HCT116 (cell line): ENCODE measurements around the gene OXTR. TPM values are rescaled to one million over a fixed set of nuclear protein-coding genes. Genes with fewer than 3 reads are reported as not detected.

Experiments
- ATAC-seq: fragments of 200-7000 bp; cut with Tn5 transposase; 2 replicates; pipeline ENCODE4 v1.9.1; 2020; ENCODE audit warnings: mild to moderate bottlenecking, moderate library complexity
- BruUV-seq: library from RNA; stranded (reverse); fragments of 400-500 nt; replicated peaks from 2 replicates; lab custom pipeline; 2021; lab: Mats Ljungman, UMichigan
- CTCF ChIA-PET: fragments of 300-600 bp; sonication (Branson Sonifier 250); formaldehyde crosslinking; loops from one replicate; lab custom pipeline; 2021; ENCODE audit warnings: antibody characterized with exemption; lab: Charles Lee
- POLR2A ChIA-PET: fragments of 300-600, 350-600 bp; sonication (Branson Sonifier 250); formaldehyde crosslinking; loops from one replicate; lab custom pipeline; 2021; ENCODE audit warnings: antibody characterized with exemption; lab: Charles Lee
- RAD21 ChIA-PET, 2 experiments: fragments of 300-600 bp; sonication (Branson Sonifier 250); formaldehyde crosslinking; loops; one replicate each; lab custom pipeline; 2023; ENCODE audit warnings: low total read pairs in 2 of 2; ENCODE audit not compliant: uncharacterized antibody in 2 of 2, unreplicated experiment in 2 of 2, low non-redundant PET in 1 of 2; lab: Charles Lee
- DNase-seq: peaks from one replicate; pipeline ENCODE4 v3.0.0-alpha.2; 2010; ENCODE audit warnings: low read depth, low spot score
- H2AFZ ChIP-seq: fragments of 200-600 bp; shearing (Covaris generic), sonication (generic); 2 replicates; pipeline ENCODE4 v1.6.1; 2017; ENCODE audit warnings: low read depth, mixed run types, mixed read lengths, antibody characterized with exemption, low read length; ENCODE audit not compliant: poor library complexity, severe bottlenecking
- H3K27ac ChIP-seq: 2 replicates; pipeline ENCODE4 v1.5.1; 2012; ENCODE audit warnings: low read depth, low read length
- H3K27me3 ChIP-seq: fragments of 200-600 bp; sonication (generic); 2 replicates; pipeline ENCODE4 v1.6.1; 2016; ENCODE audit warnings: mixed run types, low read length, mixed read lengths; ENCODE audit not compliant: insufficient read depth
- H3K36me3 ChIP-seq, 2 experiments: fragments of 200-500 bp in 1 of 2; fragments of 200-600 bp in 1 of 2; sonication (Bioruptor generic) in 1 of 2; sonication (generic) in 1 of 2; 2 replicates each; pipeline versions ENCODE4 v1.5.1 to v1.6.1; 2014 to 2016; ENCODE audit warnings: low read length in 2 of 2, inconsistent platforms in 1 of 2, mixed read lengths in 1 of 2, mixed run types in 1 of 2; ENCODE audit not compliant: insufficient read depth in 2 of 2, control insufficient read depth in 1 of 2
- H3K4me1 ChIP-seq, 2 experiments: fragments of 200-600 bp in 1 of 2; sonication (generic) in 1 of 2; 2 replicates each; pipeline versions ENCODE4 v1.5.1 to v1.6.1; 2012 to 2017; ENCODE audit warnings: low read length in 2 of 2, inconsistent platforms in 1 of 2, mild to moderate bottlenecking in 1 of 2, mixed read lengths in 1 of 2, mixed run types in 1 of 2, moderate library complexity in 1 of 2; ENCODE audit not compliant: insufficient read depth in 2 of 2, control insufficient read depth in 1 of 2
- H3K4me2 ChIP-seq: fragments of 200-600 bp; sonication (generic); 2 replicates; pipeline ENCODE4 v1.6.1; 2017; ENCODE audit warnings: mixed run types, low read length, mixed read lengths
- H3K4me3 ChIP-seq, 2 experiments: fragments of 200-600 bp in 1 of 2; sonication (generic) in 1 of 2; replicated peaks in 1 of 2; 2 replicates each; pipeline ENCODE4 v1.5.1; 2011 to 2016; ENCODE audit warnings: low read length in 2 of 2, control low read depth in 1 of 2, low read depth in 1 of 2, mild to moderate bottlenecking in 1 of 2, mixed read lengths in 1 of 2, mixed run types in 1 of 2
- H3K79me2 ChIP-seq: fragments of 200-600 bp; sonication (generic); 2 replicates; pipeline ENCODE4 v1.6.1; 2017; ENCODE audit warnings: mild to moderate bottlenecking, mixed run types, low read length, moderate library complexity, mixed read lengths; ENCODE audit not compliant: insufficient read depth
- H3K9ac ChIP-seq: fragments of 200-600 bp; sonication (generic); 2 replicates; pipeline ENCODE4 v1.6.1; 2016; ENCODE audit warnings: low read length, mixed read lengths
- H3K9me2 ChIP-seq: fragments of 200-600 bp; sonication (generic), shearing (Covaris generic); 2 replicates; pipeline ENCODE4 v1.6.1; 2017; ENCODE audit warnings: mixed run types, mild to moderate bottlenecking, moderate library complexity; ENCODE audit not compliant: insufficient read depth
- H3K9me3 ChIP-seq, 2 experiments: fragments of 200-500 bp in 1 of 2; fragments of 200-600 bp in 1 of 2; sonication (Bioruptor generic) in 1 of 2; sonication (generic) in 1 of 2; 2 replicates each; pipeline ENCODE4 v1.6.1; 2014 to 2017; ENCODE audit warnings: low read length in 2 of 2, mixed read lengths in 2 of 2, inconsistent platforms in 1 of 2, low read depth in 1 of 2, mild to moderate bottlenecking in 1 of 2, mixed run types in 1 of 2, moderate library complexity in 1 of 2; ENCODE audit not compliant: control insufficient read depth in 1 of 2, insufficient read depth in 1 of 2
- H4K20me1 ChIP-seq: fragments of 200-600 bp; sonication (generic), shearing (Covaris generic); 2 replicates; pipeline ENCODE4 v1.6.1; 2017; ENCODE audit warnings: mixed run types, mild to moderate bottlenecking, moderate library complexity; ENCODE audit not compliant: insufficient read depth
- CEBPB ChIP-seq: IDR thresholded peaks from 2 replicates; pipeline ENCODE4 v1.6.1; 2012; ENCODE audit warnings: low read depth
- CTCF ChIP-seq, 3 experiments: fragments of 200-600 bp in 1 of 3; sonication (generic) in 1 of 3; IDR thresholded peaks in 2 of 3; conservative IDR thresholded peaks in 1 of 3; 2 replicates each; pipeline ENCODE4 v1.5.1; 2012 to 2017; ENCODE audit warnings: low read depth in 2 of 3, low read length in 2 of 3, antibody characterized with exemption in 1 of 3, borderline replicate concordance in 1 of 3, control low read depth in 1 of 3, mild to moderate bottlenecking in 1 of 3, mixed read lengths in 1 of 3, mixed run types in 1 of 3, moderate library complexity in 1 of 3; ENCODE audit not compliant: insufficient read depth in 1 of 3
- EGR1 ChIP-seq: IDR thresholded peaks from 2 replicates; pipeline ENCODE4 v1.6.1; 2012; ENCODE audit warnings: low read depth
- EZH2 ChIP-seq: fragments of 200-600 bp; sonication (generic); IDR thresholded peaks from 2 replicates; pipeline ENCODE4 v1.6.1; 2017; ENCODE audit warnings: antibody characterized with exemption, mixed run types
- EZH2phosphoT487 ChIP-seq: fragments of 200-600 bp; IDR thresholded peaks from 2 replicates; pipeline ENCODE4 v1.6.1; 2018; ENCODE audit warnings: antibody characterized with exemption, borderline replicate concordance
- MAX ChIP-seq: IDR thresholded peaks from 2 replicates; pipeline ENCODE4 v1.6.1; 2012
- POLR2A ChIP-seq: IDR thresholded peaks from 2 replicates; pipeline ENCODE4 v1.7.0; 2011; ENCODE audit warnings: borderline replicate concordance; ENCODE audit not compliant: insufficient read depth, insufficient read length; ENCODE audit errors: extremely low read depth
- POLR2AphosphoS5 ChIP-seq: IDR thresholded peaks from 2 replicates; pipeline ENCODE4 v1.6.1; 2011; ENCODE audit warnings: mild to moderate bottlenecking, low read depth, low read length, moderate library complexity
- YY1 ChIP-seq: IDR thresholded peaks from 2 replicates; pipeline ENCODE4 v1.6.1; 2011; ENCODE audit warnings: low read length, low read depth, moderate library complexity, mild to moderate bottlenecking; ENCODE audit not compliant: insufficient replicate concordance; ENCODE audit errors: extremely low read depth
- intact Hi-C: fragments of 100-400 bp; cut with micrococcal nuclease; formaldehyde crosslinking; loops from 2 replicates; pipeline ENCODE4 v1.10.0; 2022
- total RNA-seq: library from RNA; stranded (reverse); gene quantifications from one replicate; pipeline ENCODE4 v1.2.1, GENCODE V29; 2021; ENCODE audit not compliant: unreplicated experiment

Gene OXTR
- total RNA-seq, 1 experiment from 2014 or later = 1.3 TPM

- no peak for TF ChIP-seq CTCF (IDR thresholded peaks at IDR 0.05 in 2 of 3, conservative IDR thresholded peaks at IDR 0.05 in 1 of 3; ENCODE audit: borderline replicate concordance in 1 of 3, insufficient read depth in 1 of 3, low read depth in 2 of 3, low read length in 2 of 3)
- no peak for TF ChIP-seq YY1
- no peak for TF ChIP-seq POLR2A
- no peak for TF ChIP-seq POLR2AphosphoS5
- no peak for TF ChIP-seq MAX
- no peak for TF ChIP-seq EZH2phosphoT487
- no peak for TF ChIP-seq CEBPB
- no peak for TF ChIP-seq EZH2
- TF ChIP-seq EGR1 = no peak
- no peaks in the 10 kb centered on the region for H4K20me1 ChIP-seq
- H3K4me1 ChIP-seq = peaks cover 31 to 74% of the 10 kb centered on the region in 2 experiments
- ChIA-PET POLR2A (no interaction called here), RAD21 (no interaction called here), CTCF (no interaction called here)
- no peak overlapping the region for H2AFZ ChIP-seq
- H3K4me2 ChIP-seq = no peak overlapping the region
- no peaks in the 10 kb centered on the region for H3K9me3 ChIP-seq
- DNase-seq = no peak
- intact Hi-C loops = no loop called here
- H3K9me2 ChIP-seq = no peaks in the 10 kb centered on the region
- no peak for ATAC-seq
- no peaks in the 10 kb centered on the region for H3K79me2 ChIP-seq
- no TSS peak for BruUV-seq
- H3K27ac ChIP-seq = no peak overlapping the region
- no peak overlapping the region for H3K9ac ChIP-seq
- H3K36me3 ChIP-seq = no peaks in the 10 kb centered on the region
- no peak overlapping the region for H3K4me3 ChIP-seq
- H3K27me3 ChIP-seq = no peaks in the 10 kb centered on the region
These were observed 33.0 kb downstream of the OXTR start for GRCh38 chr3:8736436-8736835.
